IMR-90 (cell line): Measurements from ENCODE around the gene SEC23IP. TPM values are rescaled to one million over a fixed set of nuclear protein-coding genes. Genes with fewer than 3 reads are reported as not detected.

ENCODE experiments used
- ATAC-seq: fragments of 200-7000 bp; cut with Tn5 transposase; 2 replicates; pipeline ENCODE4 v1.9.1; 2020; ENCODE audit warnings: low read depth, mild to moderate bottlenecking, moderate library complexity
- BruUV-seq: library from RNA; stranded (reverse); fragments of 400-500 nt; replicated peaks from 2 replicates; lab custom pipeline; 2021; lab: Mats Ljungman, UMichigan
- CTCF ChIA-PET: fragments of 300-600 bp; formaldehyde crosslinking; extraction: SDS; loops from one replicate; lab custom pipeline; 2021; ENCODE audit warnings: antibody characterized with exemption; lab: Yijun Ruan, JAX
- POLR2A ChIA-PET: fragments of 300-600 bp; sonication (Branson Sonifier 250); formaldehyde crosslinking; loops from one replicate; lab custom pipeline; 2022; ENCODE audit warnings: antibody characterized with exemption; ENCODE audit not compliant: unreplicated experiment; lab: Charles Lee
- DNase-seq: peaks from one replicate; pipeline ENCODE4 v3.0.0; 2013
- H2AFZ ChIP-seq: replicated peaks from 2 replicates; pipeline ENCODE3; 2013; ENCODE audit warnings: low read length, mild to moderate bottlenecking; ENCODE audit not compliant: poor library complexity
- H2AK5ac ChIP-seq: 2 replicates; pipeline ENCODE4 v1.6.1; 2013; ENCODE audit warnings: low read depth, low read length, inconsistent platforms
- H2AK9ac ChIP-seq: replicated peaks from 2 replicates; pipeline ENCODE3; 2013; ENCODE audit warnings: mild to moderate bottlenecking, low read depth, low read length, moderate library complexity; ENCODE audit not compliant: poor library complexity
- H2BK120ac ChIP-seq: 2 replicates; pipeline ENCODE4 v1.6.1; 2013; ENCODE audit warnings: low read depth, low read length, inconsistent platforms
- H2BK15ac ChIP-seq: 3 replicates; pipeline ENCODE4 v1.6.1; 2013; ENCODE audit warnings: low read depth, low read length, inconsistent platforms
- H2BK20ac ChIP-seq: 2 replicates; pipeline ENCODE4 v1.6.1; 2013; ENCODE audit warnings: low read depth, mild to moderate bottlenecking, inconsistent platforms, low read length, moderate library complexity
- H2BK5ac ChIP-seq: 2 replicates; pipeline ENCODE4 v1.6.1; 2013; ENCODE audit warnings: mild to moderate bottlenecking, low read depth, low read length, inconsistent platforms; ENCODE audit not compliant: poor library complexity, severe bottlenecking
- H3K14ac ChIP-seq: replicated peaks from 2 replicates; pipeline ENCODE4 v1.6.1; 2013; ENCODE audit warnings: low read depth, low read length, inconsistent platforms
- H3K18ac ChIP-seq: 2 replicates; pipeline ENCODE4 v1.6.1; 2013; ENCODE audit warnings: low read depth, low read length, control low read depth
- H3K23ac ChIP-seq: 2 replicates; pipeline ENCODE4 v1.6.1; 2013; ENCODE audit warnings: low read depth, low read length, inconsistent platforms
- H3K27ac ChIP-seq: 2 replicates; pipeline ENCODE4 v1.5.1; 2013; ENCODE audit warnings: mild to moderate bottlenecking, control low read depth, low read length; ENCODE audit not compliant: insufficient read depth
- H3K27me3 ChIP-seq: 2 replicates; pipeline ENCODE4 v1.6.1; 2013; ENCODE audit warnings: low read length; ENCODE audit not compliant: control insufficient read depth, insufficient read depth
- H3K36me3 ChIP-seq: 2 replicates; pipeline ENCODE4 v1.6.1; 2013; ENCODE audit warnings: low read length, mixed read lengths; ENCODE audit not compliant: control insufficient read depth, insufficient read depth
- H3K4ac ChIP-seq: 2 replicates; pipeline ENCODE4 v1.6.1; 2013; ENCODE audit warnings: low read depth, low read length, inconsistent platforms
- H3K4me1 ChIP-seq: 2 replicates; pipeline ENCODE4 v1.6.1; 2013; ENCODE audit warnings: low read length, mixed read lengths; ENCODE audit not compliant: control insufficient read depth, insufficient read depth
- H3K4me2 ChIP-seq: 2 replicates; pipeline ENCODE4 v1.6.1; 2013; ENCODE audit warnings: low read depth, mild to moderate bottlenecking, control low read depth, low read length, moderate library complexity
- H3K4me3 ChIP-seq: 2 replicates; pipeline ENCODE4 v1.5.1; 2013; ENCODE audit warnings: low read depth, mild to moderate bottlenecking, control low read depth, low read length, moderate library complexity; ENCODE audit not compliant: insufficient read depth
- H3K56ac ChIP-seq: 2 replicates; pipeline ENCODE4 v1.6.1; 2013; ENCODE audit warnings: low read length, inconsistent platforms; ENCODE audit not compliant: insufficient read depth; ENCODE audit errors: extremely low read depth
- H3K79me1 ChIP-seq, 2 experiments: 2 replicates each; pipeline ENCODE4 v1.6.1; 2013; ENCODE audit warnings: low read length in 2 of 2, inconsistent platforms in 1 of 2, low read depth in 1 of 2
- H3K9ac ChIP-seq: 2 replicates; pipeline ENCODE4 v1.6.1; 2013; ENCODE audit warnings: low read depth, low read length, control low read depth
- H3K9me1 ChIP-seq: 2 replicates; pipeline ENCODE4 v1.6.1; 2013; ENCODE audit warnings: low read length, inconsistent platforms; ENCODE audit not compliant: insufficient read depth
- H3K9me3 ChIP-seq: 2 replicates; pipeline ENCODE4 v1.6.1; 2013; ENCODE audit warnings: low read length; ENCODE audit not compliant: control insufficient read depth, insufficient read depth
- H4K20me1 ChIP-seq: 2 replicates; pipeline ENCODE4 v1.6.1; 2013; ENCODE audit warnings: low read length, inconsistent platforms; ENCODE audit not compliant: insufficient read depth
- H4K5ac ChIP-seq: 2 replicates; pipeline ENCODE4 v1.6.1; 2013; ENCODE audit warnings: mild to moderate bottlenecking, low read depth, low read length, control low read depth
- H4K8ac ChIP-seq, 2 experiments: 2 replicates each; pipeline ENCODE4 v1.6.1; 2013; ENCODE audit warnings: low read depth in 2 of 2, low read length in 2 of 2, control low read depth in 1 of 2, inconsistent platforms in 1 of 2
- H4K91ac ChIP-seq: 2 replicates; pipeline ENCODE4 v1.6.1; 2013; ENCODE audit warnings: low read depth, low read length, inconsistent platforms; ENCODE audit not compliant: insufficient read depth
- CEBPB ChIP-seq: IDR thresholded peaks from 2 replicates; pipeline ENCODE4 v1.6.1; 2012; ENCODE audit warnings: low read depth, low read length, improper control_type of control experiment
- CHD1 ChIP-seq: IDR thresholded peaks from 2 replicates; pipeline ENCODE4 v1.6.1; 2012; ENCODE audit warnings: low read depth, low read length, improper control_type of control experiment
- CTCF ChIP-seq: conservative IDR thresholded peaks from 2 replicates; pipeline ENCODE4 v1.5.1; 2012; ENCODE audit warnings: mild to moderate bottlenecking, low read depth, low read length, improper control_type of control experiment
- ELK1 ChIP-seq: fragments of 150-350 bp; IDR thresholded peaks from 2 replicates; pipeline ENCODE4 v1.6.1; 2016; ENCODE audit warnings: low read depth, mild to moderate bottlenecking, low read length, moderate library complexity, borderline replicate concordance
- FOS ChIP-seq: fragments of 150-350 bp; IDR thresholded peaks from 2 replicates; pipeline ENCODE4 v1.6.1; 2016; ENCODE audit warnings: low read depth, low read length
- MAFK ChIP-seq: IDR thresholded peaks from 2 replicates; pipeline ENCODE4 v1.6.1; 2012; ENCODE audit warnings: low read depth, low read length, improper control_type of control experiment
- MAZ ChIP-seq: IDR thresholded peaks from 2 replicates; pipeline ENCODE4 v1.6.1; 2012; ENCODE audit warnings: low read depth, mild to moderate bottlenecking, low read length, improper control_type of control experiment, moderate library complexity, borderline replicate concordance
- MXI1 ChIP-seq: IDR thresholded peaks from 2 replicates; pipeline ENCODE4 v1.6.1; 2012; ENCODE audit warnings: low read depth, mild to moderate bottlenecking, low read length, moderate library complexity, borderline replicate concordance
- NFE2L2 ChIP-seq: fragments of 150-350 bp; IDR thresholded peaks from 2 replicates; pipeline ENCODE4 v1.6.1; 2016; ENCODE audit warnings: low read depth, mild to moderate bottlenecking, low read length
- RCOR1 ChIP-seq: IDR thresholded peaks from 2 replicates; pipeline ENCODE4 v1.6.1; 2012; ENCODE audit warnings: mild to moderate bottlenecking, low read length, improper control_type of control experiment; ENCODE audit not compliant: insufficient replicate concordance
- RFX5 ChIP-seq: IDR thresholded peaks from 2 replicates; pipeline ENCODE4 v1.8.0; 2012; ENCODE audit warnings: low read depth, mild to moderate bottlenecking, low read length, moderate library complexity
- SMC3 ChIP-seq: fragments of 150-350 bp; IDR thresholded peaks from 2 replicates; pipeline ENCODE4 v1.6.1; 2016; ENCODE audit warnings: low read depth, mild to moderate bottlenecking, antibody characterized with exemption, low read length, moderate library complexity
- WGBS, 2 experiments: methylation state at CpG; one replicate each; pipeline versions ENCODE4 v1.1.5 to v1.1.7; 2013; ENCODE audit warnings: missing lambda C conversion rate in 2 of 2; ENCODE audit not compliant: insufficient read length in 1 of 2; ENCODE audit errors: extremely low coverage in 2 of 2; 5-methylcytosine and 5-hydroxymethylcytosine counted together
- dilution Hi-C: fragments of 300-500 bp; cut with HindIII; formaldehyde crosslinking; loops from one replicate; pipeline ENCODE4 v1.14.3; 2018; ENCODE audit warnings: low sequenced_read_pairs; ENCODE audit not compliant: unreplicated experiment
- in situ Hi-C: fragments of 300-500 bp; cut with MboI; formaldehyde crosslinking; loops from 3 replicates; pipeline ENCODE4 v1.14.3; 2019; ENCODE audit warnings: low sequenced_read_pairs, inconsistent platforms, mixed read lengths
- intact Hi-C: fragments of 100-400 bp; cut with micrococcal nuclease; formaldehyde crosslinking; loops from 2 replicates; pipeline ENCODE4 v1.10.0; 2022
- polyA plus RNA-seq, 3 experiments: library from polyadenylated mRNA; depleted of rRNA; stranded (reverse); fragments of >200 nt; gene quantifications; 2 replicates each; pipeline ENCODE4 v1.2.3, GENCODE V29; 2012; ENCODE audit warnings: low replicate concordance in 1 of 3
- total RNA-seq: library from RNA; depleted of rRNA; stranded (reverse); fragments of >200 nt; gene quantifications from 2 replicates; pipeline ENCODE4 v1.2.3, GENCODE V29; 2012

The SEC23IP gene
- total and polyA plus RNA-seq, 2 of the 4 experiments (the other 2 are of a cell fraction): 37.4 to 39.8 TPM

- TF ChIP-seq MAZ (peak; percentile 93; the same call in 1 of the 2 replicates), MAFK (peak; percentile 100), NFE2L2 (no peak)
These were observed 19.5 kb upstream of the SEC23IP start (continued) for GRCh38 chr10:119872860-119873681.

- Histone ChIP-seq H2BK15ac (no peak overlapping the region), H3K79me1 (peaks cover 4 to 7% of the 10 kb centered on the region in 2 experiments; a peak in 2 of 4 replicates), H3K14ac (no peak overlapping the region), H3K4me3 (no peak overlapping the region), H3K4ac (no peak overlapping the region), H4K91ac (no peak overlapping the region), H4K5ac (no peak overlapping the region), H2AK5ac (no peak overlapping the region), H3K18ac (no peak overlapping the region), H3K4me1 (no peaks in the 10 kb centered on the region), H2AFZ (no peak overlapping the region), H3K27me3 (no peaks in the 10 kb centered on the region), H2AK9ac (no peak overlapping the region), H4K20me1 (no peaks in the 10 kb centered on the region), H3K56ac (no peak overlapping the region), H3K9me3 (no peaks in the 10 kb centered on the region), H3K23ac (no peak overlapping the region), H2BK5ac (no peak overlapping the region), H3K27ac (no peak overlapping the region), H3K9ac (no peak overlapping the region), H2BK120ac (no peak overlapping the region), H3K4me2 (no peak overlapping the region), H3K9me1 (no peaks in the 10 kb centered on the region), H4K8ac (no peak overlapping the region), H2BK20ac (no peak overlapping the region), H3K36me3 (no peaks in the 10 kb centered on the region)
- in situ Hi-C loops (no loop called here), dilution Hi-C loops (no loop called here), intact Hi-C loops (no loop called here)
- CTCF ChIA-PET: no interaction called here
- no TSS peak for BruUV-seq
- no peak for ATAC-seq
- POLR2A ChIA-PET: no interaction called here
- WGBS, 2 experiments: no CpG with 5 or more reads among the region's 2 CpGs
- TF ChIP-seq MAFK (no peak), FOS (no peak), ELK1 (no peak), CTCF (no peak), RFX5 (no peak), CEBPB (no peak), RCOR1 (no peak), SMC3 (no peak), CHD1 (no peak), MXI1 (no peak)
- no peak for DNase-seq
These were observed 14.0 kb upstream of the SEC23IP start for GRCh38 chr10:119878524-119878923.
